Fibroblast of pulmonary artery (primary cell): ENCODE data around the gene EFCC1.
"Not testable (repeated sequence)": the region's sequence is repeated elsewhere in the genome, so short reads cannot be mapped to it uniquely, and the experiment has no call there.

Experiments
- DNase-seq: peaks from one replicate; pipeline ENCODE4 v3.0.0-alpha.2; 2010; ENCODE audit warnings: low read depth
- H3K4me3 ChIP-seq: replicated peaks from 2 replicates; pipeline ENCODE4 v1.5.1; 2011; ENCODE audit warnings: low read depth, mild to moderate bottlenecking, control low read depth, low read length, moderate library complexity
- CTCF ChIP-seq: IDR thresholded peaks from 2 replicates; pipeline ENCODE4 v1.5.1; 2011; ENCODE audit warnings: mild to moderate bottlenecking, control low read depth, low read length, inconsistent platforms; ENCODE audit errors: missing control alignments

The EFCC1 gene

DNA sequence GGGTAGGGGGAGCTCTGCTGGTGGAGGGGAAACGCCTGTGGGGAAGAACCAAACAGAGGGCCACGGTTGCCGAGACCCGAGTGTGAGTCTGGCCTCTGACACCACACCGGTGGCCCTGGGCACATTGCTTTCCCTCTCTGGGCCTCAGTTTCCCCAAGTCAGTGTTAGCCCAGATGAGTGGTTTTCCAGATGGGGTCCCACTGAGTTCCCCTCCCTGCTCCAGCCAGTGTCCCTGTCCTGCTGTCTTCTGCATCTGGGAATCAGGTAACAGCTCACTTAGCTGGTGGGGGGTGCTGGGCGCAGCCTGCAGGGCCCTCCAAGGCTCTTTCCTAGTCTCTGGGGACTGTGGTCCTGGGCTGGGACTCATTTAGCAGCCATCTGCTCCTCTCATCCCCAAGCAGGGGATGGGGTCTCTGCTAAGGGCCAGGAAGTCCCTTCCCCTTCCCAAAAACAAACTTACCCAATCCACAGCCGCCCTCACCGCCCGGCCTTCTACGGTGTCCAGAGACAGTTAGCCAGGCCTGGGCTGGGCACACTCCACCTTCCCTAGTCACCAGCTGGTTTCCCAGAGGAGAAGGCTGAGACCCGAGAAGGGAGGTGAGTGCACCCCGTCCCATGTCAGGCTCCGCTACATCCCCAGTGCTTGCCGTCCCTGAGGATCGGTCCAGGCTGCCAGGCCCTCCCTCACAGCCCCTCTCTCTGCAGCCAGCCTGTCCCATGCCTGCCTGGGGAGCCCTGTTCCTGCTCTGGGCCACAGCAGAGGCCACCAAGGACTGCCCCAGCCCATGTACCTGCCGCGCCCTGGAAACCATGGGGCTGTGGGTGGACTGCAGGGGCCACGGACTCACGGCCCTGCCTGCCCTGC lies 60.2 kb downstream of the EFCC1 start:
- H3K4me3 ChIP-seq, result no peak overlapping the region
- DNase-seq, result no peak
- TF ChIP-seq CTCF, result no peak

- no peak overlapping the region for H3K4me3 ChIP-seq
- no peak for TF ChIP-seq CTCF
- DNase-seq, result no peak
Observed at GRCh38 chr3:129061888-129062834, 61.1 kb downstream of the EFCC1 start.

GRCh38 chr3:129063091-129063640 lies 62.1 kb downstream of the EFCC1 start:
- no peak for TF ChIP-seq CTCF
- DNase-seq, result no peak
- no peak overlapping the region for H3K4me3 ChIP-seq

- no peak for DNase-seq
- H3K4me3 ChIP-seq, result no peak overlapping the region
- TF ChIP-seq CTCF, result no peak
Observed at GRCh38 chr3:129063841-129064482, 62.9 kb downstream of the EFCC1 start.

DNA sequence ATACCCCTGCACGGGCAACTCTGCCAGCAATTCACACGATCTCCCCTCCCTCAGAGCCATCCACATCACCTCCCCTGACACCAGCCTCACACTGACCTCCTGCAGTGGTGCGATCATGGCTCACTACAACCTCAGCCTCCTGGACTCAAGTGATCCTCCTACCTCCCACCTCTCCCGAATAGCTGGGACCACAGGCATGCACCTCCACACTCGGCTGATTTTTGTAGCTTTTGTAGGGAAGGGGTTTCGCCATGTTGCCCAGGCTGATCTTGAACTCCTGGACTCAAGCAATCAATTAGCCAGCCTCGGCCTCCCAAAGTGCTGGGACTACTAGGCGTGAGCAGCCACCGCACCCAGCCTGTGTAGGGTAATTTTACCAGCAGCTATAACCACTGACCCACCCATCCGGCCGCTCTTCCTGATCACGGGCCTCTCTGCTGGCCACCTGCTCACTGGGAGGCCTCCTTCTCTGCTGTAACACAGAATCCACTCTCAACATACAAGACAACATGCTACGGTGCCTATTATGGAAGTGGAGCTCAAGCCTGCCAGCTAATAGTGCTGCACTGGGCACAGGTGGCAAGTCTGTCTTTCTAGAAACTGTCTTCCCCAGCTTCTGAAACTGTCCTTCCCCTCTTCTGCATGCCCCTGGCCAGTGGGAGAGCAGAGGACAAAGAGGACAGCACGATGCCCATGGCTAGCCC lies 64.1 kb downstream of the EFCC1 start:
- no peak overlapping the region for H3K4me3 ChIP-seq
- no peak for TF ChIP-seq CTCF
- no peak for DNase-seq

- no peak for TF ChIP-seq CTCF
- no peak overlapping the region for H3K4me3 ChIP-seq
- no peak for DNase-seq
Observed at GRCh38 chr3:129065720-129066073, 64.6 kb downstream of the EFCC1 start.

DNA sequence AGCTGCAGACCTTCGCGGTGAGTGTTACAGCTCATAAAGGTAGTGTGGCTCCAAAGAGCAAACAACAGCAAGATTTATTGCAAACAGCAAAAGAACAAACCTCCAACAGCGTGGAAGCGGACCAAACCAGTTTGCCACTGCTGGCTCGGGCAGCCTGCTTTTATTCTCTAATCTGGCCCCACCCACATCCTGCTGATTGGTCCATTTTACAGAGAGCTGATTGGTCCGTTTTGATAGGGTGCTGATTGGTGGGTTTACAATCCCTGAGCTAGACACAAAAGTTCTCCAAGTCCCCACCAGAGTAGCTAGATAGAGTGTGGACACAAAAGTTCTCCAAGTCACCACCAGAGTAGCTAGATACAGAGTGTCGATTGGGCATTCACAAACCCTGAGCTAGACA lies 66.6 kb downstream of the EFCC1 start:
- not testable (repeated sequence) for DNase-seq, H3K4me3 ChIP-seq
